ENCODE data around the gene NTM.

- TF ChIP-seq CTCF (IDR thresholded peaks at IDR 0.05) (no peak), POLR2A (IDR thresholded peaks at IDR 0.05) (no peak)
These were observed 851.9 kb downstream of the NTM start for GRCh38 chr11:132222345-132222744.
